GM20431 (cell line): ENCODE measurements around the gene RDH11.

Source experiments
- in situ Hi-C: fragments of 300-500 bp; cut with MseI, MboI; formaldehyde crosslinking; loops from one replicate; pipeline ENCODE4 v1.15.0; 2020; ENCODE audit warnings: low sequenced_read_pairs; ENCODE audit not compliant: unreplicated experiment

RDH11 gene, protein sequence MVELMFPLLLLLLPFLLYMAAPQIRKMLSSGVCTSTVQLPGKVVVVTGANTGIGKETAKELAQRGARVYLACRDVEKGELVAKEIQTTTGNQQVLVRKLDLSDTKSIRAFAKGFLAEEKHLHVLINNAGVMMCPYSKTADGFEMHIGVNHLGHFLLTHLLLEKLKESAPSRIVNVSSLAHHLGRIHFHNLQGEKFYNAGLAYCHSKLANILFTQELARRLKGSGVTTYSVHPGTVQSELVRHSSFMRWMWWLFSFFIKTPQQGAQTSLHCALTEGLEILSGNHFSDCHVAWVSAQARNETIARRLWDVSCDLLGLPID

DNA sequence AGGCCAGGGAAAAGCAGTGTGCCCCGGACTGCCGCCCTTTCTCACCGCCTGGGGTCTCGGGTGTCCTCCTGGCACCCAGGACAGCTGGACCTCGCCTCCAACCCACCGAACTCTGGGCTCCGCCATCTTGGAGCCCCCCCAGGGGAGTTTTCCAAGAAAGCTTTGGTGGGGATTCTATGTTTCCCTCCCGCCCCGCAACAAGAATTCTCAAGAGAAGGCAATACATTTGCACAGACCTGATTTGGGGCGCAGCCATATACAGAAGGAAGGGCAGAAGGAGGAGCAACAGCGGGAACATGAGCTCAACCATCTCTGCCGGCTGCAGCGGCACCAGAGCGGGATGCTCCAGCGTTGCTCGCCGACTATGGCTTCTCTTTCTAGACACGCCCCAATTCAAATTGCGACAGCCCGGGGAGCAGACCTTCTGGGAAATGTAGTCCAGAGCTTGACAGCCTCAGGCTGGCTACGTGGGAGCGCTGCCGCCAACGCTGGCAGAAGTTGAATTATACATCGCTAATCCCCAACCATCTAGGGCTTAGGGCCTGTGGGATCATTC lies at the start of gene RDH11:
Gene RDH11, minus strand, starts transcription at position 371 of the 556 bp plus-strand sequence. Its CDS starts 61 bp downstream, at position 310.
- in situ Hi-C loops, result no loop called here

DNA sequence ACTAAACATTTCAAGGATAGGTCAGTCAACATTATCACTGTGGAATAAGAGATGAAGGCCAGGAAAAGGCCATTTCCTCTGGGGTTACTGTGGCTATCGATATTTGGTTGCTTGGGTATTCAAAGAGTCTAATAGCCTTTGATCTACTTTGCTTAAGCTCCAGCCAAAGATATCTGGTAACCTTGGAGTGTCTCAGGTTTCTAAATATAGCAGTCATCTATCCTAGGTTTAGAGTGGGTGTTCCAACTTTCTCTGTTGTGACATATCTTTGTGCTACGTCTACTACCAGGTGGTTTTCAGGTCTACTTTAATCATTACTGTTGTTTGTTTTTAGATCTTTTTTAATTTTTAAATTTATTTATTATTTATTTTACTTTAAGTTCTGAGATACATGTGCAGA lies 48.5 kb upstream of the RDH11 start:
- in situ Hi-C loops, result no loop called here

DNA sequence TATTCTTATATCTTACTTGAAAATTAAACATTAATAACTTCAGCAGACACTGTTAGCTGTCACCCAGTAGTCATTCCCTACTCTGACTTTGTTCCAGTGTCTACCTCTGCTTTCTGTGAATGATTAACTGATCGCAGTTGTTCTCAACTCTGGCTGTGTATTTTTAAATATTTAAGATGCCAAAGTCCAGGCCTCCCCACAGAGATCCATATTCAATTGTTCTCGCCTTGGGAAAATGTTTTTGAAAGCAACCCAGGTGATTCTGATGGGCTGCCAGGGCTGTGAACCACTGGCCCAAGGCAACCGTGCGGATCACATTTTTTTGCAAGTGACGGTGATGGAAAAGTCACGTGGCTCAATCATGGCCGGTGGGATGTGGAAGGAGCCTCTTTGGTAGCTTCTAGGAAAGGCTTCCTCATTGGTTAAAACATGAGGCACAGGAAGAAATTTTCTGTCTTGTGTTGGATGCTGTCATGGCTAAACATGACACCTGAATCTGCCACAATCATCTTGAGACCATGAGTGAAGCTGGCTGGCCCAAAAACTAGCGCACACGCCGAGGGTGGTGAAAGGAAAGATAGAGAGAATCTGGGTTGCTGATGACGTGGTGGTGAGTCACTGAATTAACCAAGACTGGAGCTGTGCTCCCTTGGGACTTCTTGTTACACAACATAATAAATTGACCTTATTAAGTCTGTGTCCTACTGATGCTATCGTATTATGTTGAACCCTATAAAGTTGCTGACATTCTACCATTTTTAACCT lies 43.4 kb upstream of the RDH11 start:
- in situ Hi-C loops, result no loop called here

DNA sequence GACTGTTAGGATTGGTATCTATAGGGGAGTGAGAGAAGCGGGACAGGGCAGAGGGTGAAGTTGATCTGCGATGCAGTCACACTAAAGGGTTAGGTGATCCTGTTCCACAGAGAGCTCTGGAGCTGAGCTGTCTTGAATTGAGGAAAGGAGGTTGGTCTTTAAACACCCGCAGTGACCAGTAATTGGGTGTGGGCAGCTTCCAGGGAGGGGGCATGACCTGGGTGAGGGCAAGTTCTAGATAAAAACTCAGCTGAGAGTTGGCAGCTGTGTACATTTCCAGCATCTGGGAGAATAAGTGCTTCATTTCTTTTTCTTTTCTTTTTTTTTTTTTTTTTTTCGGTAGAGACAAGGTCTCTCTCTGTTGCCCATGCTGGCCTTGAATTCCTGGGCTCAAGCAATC lies 41.2 kb upstream of the RDH11 start:
- in situ Hi-C loops, result no loop called here

DNA sequence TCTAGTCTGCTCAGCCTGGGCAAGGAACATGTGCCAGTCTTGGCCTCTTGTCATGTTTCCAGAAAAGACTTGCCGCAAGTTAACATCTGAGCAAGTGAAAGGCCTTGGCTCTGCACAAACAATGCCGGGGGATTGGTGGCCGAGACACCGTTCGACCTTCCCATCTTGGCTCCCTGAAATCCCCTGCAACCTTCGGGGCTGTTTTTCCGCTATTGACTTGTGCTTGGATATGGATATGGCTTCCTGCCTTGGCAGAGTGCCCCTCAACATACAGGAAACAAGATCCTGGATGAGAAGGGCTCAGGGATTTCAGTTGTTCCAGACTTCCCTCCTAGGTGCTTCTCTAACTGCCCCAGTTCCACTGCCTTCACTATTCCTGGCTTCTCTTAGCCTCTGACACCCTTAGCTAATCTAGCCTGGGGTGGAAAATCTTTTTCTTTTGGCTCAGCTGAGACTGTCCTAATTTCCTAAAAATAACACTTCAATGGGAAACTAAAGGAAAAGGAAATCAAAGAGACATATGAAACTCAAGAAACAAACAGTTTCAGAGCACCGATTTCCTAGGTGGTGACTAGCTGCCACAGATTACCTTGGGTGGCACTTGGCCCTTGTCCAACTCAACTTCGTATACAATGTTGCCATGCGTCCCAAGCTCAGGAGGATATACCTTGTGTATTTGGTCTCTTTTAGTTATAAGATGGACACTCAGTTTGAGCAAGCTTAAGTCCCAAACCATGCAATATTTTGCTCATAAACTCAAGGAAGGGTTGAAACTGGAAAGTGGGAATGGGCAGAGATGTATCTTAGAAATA lies 40.0 kb upstream of the RDH11 start:
- in situ Hi-C loops, result no loop called here

DNA sequence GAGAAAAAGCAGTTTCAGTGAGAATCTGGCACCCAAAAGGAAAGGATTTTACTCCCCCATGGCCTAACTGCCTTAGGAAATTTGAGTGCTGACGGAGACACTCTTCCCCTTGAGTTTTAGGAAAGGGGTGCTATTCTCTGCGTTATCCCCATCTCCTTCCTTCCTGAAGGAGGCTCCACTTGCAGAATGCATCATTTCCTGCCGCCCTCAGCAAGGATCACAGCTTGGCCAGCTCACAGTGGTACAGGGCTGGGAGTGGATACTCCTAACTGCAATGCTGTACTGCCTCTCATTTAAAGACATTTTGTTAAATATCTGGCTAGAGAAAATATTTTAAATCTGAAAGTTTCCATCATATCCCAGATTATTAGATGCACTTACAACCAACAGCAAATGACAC lies 39.1 kb upstream of the RDH11 start:
- in situ Hi-C loops, result no loop called here

DNA sequence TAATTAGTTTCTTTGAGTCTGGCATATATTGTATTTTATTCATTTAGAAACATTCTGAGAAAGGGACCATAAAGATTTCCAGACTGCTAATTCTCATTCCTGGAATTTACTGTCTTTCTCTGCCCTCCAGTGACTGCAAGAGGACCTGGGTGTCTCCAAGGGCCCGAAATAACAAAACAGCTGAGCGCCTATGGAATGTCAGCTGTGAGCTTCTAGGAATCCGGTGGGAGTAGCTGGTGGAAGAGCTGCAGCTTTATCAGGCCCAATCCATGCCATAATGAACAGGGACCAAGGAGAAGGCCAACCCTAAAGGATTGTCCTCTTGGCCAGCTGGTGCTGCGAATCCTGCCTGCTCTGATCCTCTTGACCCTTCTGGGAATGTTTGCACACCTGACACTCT lies 38.1 kb upstream of the RDH11 start:
- in situ Hi-C loops, result no loop called here

DNA sequence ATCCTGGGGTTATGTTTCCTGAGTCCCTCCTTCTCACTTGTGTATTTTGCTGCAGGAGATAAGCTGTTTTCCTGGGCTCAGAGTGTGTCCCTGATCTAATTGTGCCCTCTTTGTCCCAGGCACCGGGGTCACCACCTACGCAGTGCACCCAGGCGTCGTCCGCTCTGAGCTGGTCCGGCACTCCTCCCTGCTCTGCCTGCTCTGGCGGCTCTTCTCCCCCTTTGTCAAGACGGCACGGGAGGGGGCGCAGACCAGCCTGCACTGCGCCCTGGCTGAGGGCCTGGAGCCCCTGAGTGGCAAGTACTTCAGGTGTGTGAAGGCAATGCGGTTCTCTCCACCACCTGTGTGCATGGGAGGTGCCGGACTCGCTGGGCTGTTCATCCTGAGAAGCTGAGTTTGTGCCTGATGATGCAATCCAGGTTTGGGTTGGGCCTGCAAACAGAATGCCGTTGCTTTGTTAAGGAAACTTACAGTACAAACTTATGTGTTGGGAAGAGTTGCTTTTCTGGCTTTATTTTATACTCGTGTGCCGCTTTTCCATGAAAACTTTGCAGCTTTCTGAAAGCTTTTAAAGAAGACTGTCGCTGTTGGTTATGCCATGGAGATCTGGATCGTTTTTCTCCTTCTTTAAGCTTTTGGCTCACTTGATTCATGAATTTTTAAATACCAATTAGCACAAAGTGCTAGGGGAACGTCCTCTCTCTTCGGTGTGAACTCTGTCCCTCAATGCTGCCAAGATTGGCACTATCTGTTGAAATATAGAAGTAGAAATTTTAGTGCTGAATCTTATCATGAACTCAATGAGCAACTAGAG lies 33.7 kb upstream of the RDH11 start:
- in situ Hi-C loops, result no loop called here

DNA sequence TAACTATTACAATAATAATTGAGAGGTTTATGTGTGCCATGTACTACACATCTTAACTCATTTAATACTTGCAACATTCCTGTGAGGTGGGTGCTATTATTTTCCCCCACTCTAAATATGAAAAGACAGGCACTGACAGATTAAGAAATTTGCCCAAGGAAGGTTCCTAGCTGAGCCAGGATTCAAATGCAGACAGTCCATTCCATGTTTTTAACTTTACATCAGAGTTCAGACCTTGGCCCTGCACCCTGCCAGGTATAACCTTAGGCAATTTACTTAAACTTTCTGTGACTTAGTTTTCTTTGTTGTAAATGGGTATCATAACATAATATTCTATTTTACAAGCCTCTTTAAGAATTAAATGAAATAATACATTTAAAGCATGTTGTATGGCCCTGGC lies 32.7 kb upstream of the RDH11 start:
- in situ Hi-C loops, result no loop called here

DNA sequence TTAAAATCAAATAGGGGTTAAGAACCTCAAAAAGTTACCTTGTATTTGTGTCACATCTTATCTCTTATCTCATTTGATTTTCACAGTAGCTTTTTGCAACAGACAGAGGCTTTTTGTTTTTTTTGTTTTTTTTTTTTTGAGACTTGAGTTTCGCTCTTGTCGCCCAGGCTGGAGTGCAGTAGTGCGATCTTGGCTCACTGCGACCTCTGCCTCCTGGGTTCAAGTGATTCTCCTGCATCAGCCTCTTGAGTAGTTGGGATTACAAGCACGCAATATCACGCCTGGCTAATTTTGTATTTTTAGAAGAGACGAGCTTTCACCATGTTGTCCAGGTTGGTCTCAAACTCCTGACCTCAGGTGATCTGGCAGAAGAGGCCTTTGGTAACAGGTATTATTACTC lies 31.8 kb upstream of the RDH11 start:
- in situ Hi-C loops, result no loop called here

DNA sequence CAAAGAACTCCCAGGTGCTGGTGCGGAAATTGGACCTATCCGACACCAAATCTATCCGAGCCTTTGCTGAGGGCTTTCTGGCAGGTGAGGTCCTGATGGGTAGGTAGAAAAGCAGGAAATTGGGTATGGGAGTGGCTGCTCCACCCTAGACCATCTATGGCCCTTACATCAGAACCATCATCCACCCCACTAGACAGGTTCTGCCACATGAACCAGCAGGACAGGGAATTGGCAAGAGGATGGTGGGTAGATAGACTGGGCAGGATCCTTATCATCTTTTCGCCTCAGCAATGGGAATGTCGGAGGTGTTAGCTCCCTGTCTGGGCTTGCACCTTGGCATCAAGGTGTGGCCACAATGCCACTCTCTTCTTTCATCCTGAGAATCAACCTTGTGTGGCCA lies 29.6 kb upstream of the RDH11 start:
- in situ Hi-C loops, result no loop called here

DNA sequence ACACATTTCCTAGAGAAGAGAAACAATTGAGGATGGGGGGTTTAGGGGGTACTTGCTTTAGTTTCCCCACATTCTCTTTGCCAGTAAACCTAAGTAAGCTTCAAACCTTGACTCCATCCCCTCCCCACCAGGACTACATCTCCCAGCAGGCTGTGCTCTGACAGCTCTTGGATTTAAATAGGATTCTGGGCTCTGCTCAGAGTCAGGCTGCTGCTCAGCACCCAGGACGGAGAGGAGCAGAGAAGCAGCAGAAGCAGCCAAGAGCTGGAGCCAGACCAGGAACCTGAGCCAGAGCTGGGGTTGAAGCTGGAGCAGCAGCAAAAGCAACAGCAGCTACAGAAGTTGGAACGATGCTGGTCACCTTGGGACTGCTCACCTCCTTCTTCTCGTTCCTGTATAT lies 26.7 kb upstream of the RDH11 start:
- in situ Hi-C loops, result loop anchor here (25.0 kb wide), 1 partner anchor 310 kb away; the partner anchor contains the start of gene PLEK2

DNA sequence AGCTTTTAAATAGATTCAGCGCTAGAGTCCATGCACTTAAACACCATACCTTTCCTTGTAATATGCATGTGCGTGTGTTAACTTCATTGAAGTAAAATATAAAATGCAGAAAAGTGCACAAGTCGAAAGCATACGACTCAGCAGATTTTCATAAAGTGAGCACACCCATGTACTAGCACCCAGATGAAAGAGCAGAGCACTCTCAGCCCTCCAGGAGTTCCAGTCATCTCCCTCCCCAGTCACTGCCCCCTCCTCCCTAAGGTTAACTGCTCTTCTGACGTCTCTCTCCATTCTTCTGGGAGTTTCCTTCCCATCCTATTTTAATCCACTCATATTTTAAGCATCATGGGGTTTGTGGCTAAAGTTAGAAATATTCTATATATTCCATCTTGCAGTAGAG lies 26.3 kb upstream of the RDH11 start:
- in situ Hi-C loops, result loop anchor here (25.0 kb wide), 1 partner anchor 310 kb away; the partner anchor contains the start of gene PLEK2

DNA sequence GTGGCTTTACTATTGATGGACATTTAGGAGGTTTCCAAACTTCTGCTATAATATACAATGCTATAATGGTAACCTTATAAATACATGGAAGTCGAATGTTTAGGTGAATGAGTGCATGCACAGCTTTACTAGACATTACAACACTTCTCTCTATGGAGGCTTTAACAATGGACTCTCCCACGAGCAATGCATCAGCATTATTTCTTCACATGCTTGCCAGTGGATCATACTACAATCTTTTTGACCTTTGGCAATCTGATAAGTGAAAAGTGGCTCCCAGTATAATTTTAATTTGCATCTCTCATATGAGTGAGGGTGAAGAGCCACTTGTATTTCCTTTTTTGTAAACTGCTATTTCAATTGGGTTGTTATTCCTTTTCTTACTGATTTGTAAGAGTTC lies 24.3 kb upstream of the RDH11 start:
- in situ Hi-C loops, result loop anchor here (25.0 kb wide), 1 partner anchor 308 kb away; the partner anchor contains the start of gene PLEK2

DNA sequence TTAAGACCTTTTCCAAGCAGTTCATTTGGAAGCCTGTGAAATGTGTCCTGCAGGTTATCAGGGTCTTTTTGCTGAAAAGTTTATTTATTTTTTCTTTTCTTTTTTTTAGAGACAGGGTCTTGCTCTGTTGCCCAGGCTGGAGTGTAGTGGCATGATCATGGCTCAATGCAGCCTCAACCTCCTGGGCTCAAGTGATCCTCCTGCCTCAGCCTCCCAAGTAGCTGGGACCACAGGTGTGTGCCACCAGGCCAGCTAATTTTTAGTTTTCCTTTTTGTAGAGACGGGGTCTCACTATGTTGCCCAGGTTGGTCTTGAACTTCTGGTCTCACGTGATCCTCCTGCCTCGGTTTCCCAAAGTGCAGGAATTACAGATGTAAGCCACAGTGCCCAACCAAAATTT lies 23.8 kb upstream of the RDH11 start:
- in situ Hi-C loops, result loop anchor here (25.0 kb wide), 1 partner anchor 307 kb away; the partner anchor contains the start of gene PLEK2

DNA sequence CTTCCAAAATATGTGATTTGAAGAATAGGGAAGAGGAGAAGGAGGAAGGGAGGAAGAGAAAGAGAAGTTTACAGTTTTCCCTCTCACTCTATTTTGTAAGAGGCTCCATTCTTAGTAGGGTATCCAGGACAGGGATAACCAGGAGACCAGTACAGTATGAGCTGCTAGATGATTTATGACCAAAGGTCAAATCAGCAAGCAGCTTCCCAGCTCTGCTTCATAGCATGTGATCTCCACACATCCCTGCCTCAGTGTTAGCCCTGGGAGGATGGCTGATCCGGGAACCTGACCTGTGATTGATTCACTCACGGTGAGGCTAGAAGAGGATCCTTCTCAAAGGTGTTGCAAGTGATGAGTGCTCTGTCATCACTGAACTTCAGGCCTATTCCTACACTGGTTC lies 22.7 kb upstream of the RDH11 start:
- in situ Hi-C loops, result loop anchor here (25.0 kb wide), 1 partner anchor 306 kb away; the partner anchor contains the start of gene PLEK2

DNA sequence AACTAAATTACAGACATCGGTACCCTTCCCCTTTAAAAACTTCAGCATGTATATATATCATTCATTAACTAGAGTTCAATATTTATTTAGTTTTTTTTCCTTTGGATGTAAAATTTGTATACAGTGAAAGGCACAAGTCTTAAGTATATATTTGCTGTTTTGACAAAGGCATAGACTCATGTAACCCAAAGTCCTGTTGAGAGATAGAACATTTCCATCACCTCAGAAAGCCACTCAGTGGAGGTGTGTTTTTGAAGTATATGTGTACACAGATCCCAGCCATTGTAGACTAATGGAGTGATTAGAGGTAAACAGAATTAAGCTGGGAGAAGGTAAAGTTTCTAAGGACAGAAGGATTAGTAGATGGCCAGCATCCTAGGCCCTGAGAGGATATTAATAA lies 21.5 kb upstream of the RDH11 start:
- in situ Hi-C loops, result loop anchor here (25.0 kb wide), 1 partner anchor 305 kb away; the partner anchor contains the start of gene PLEK2

DNA sequence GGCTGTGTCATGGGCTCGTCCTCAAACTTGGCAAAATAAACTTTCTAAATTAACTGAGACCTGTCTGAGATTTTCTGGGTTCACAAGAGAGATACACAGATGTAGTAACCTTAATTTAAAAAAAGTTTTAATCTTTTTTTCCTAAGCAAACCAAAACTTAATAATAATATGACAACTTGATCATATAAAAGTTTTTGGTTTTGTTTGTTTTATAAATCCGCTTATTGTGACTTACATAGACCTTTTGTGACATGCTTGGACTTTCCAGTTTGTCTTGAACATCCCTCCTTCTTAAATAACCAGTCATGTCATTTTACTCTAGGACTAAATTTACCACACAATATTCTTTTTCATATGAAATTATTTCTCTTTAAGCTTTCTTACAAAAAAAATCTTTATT lies 14.6 kb upstream of the RDH11 start:
- in situ Hi-C loops, result loop anchor here (25.0 kb wide), 1 partner anchor 298 kb away; the partner anchor contains the start of gene PLEK2

DNA sequence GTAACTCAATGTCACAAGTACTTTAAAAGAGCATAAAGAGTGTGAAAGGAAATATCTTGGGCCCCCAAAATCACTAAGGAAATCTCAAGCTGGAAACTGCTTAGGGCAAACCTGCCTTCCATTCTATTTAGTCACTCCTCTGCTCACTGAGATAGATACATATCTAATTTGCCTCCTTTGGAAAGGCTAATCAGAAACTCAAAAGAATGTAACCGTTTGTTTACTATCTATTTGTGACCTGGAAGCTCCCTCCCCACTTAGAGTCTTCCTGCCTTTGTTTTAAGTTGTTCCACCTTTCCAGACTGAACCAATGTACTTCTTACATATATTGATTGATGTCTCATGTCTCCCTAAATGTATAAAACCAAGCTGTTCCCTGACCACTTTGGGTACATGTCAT lies 14.2 kb upstream of the RDH11 start:
- in situ Hi-C loops, result loop anchor here (25.0 kb wide), 1 partner anchor 297 kb away; the partner anchor contains the start of gene PLEK2
